HG02610 (cell line): ENCODE data around the gene JMJD1C.

Experiments
- ATAC-seq: cut with Tn5 transposase; IDR thresholded peaks from one replicate; pipeline ENCODE4 v1.9.1; 2021; ENCODE audit warnings: mild to moderate bottlenecking, moderate library complexity; ENCODE audit not compliant: unreplicated experiment

JMJD1C gene

DNA sequence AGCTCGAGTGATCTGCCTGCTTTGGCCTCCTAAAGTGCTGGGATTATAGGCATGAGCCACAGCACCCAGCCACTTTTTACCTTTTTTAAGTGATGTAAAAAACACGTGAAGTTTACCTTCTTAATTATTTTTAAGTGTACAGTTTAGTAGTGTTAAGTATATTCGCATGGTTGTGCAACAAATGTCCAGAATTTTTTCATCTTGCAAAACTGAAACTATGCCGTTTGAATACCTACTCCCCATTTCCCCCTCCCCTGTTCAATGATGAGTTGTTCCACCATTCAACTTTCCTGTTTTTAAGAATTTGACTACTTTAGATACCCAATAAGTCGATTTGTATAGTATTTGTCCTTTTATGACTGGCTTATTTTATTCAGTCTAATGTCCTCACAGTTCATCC lies 321.8 kb downstream of the JMJD1C start:
- no peak for ATAC-seq

DNA sequence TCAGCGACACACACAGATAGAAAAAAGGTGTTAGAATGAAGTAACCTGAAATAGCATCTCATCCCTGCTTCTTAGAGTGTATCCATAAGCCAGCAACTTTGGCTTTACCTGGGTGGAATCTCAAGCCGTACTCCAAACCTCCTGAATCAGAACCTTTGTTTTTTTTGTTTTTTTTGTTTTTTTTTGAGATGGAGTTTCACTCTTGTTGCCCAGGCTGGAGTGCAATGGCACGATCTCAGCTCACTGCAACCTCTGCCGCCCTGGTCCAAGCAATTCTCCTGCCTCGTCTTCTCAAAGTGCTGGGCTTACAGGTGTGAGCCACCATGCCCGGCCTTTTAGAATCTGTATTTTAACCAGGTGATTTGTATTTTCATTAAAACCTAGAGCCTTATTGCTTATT lies 323.6 kb downstream of the JMJD1C start:
- no peak for ATAC-seq

DNA sequence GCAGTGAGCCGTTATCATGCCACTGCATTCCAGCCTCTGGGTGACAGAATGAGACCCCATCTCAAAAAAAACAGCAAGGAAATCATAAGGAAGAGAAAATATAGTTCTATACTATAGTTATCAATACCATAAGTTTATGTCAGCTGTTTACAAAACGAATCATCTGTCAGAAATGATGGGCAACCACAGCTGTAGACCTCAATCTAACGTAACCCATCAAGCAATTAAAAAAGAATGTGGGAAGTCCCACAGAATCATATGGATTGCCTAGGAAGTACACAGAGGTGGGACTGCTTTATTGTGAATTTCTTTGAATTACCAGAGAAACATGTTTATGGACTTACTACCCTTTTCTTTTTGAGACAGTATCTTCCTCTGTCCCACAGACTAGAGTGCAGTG lies 325.7 kb downstream of the JMJD1C start:
- ATAC-seq = no peak

DNA sequence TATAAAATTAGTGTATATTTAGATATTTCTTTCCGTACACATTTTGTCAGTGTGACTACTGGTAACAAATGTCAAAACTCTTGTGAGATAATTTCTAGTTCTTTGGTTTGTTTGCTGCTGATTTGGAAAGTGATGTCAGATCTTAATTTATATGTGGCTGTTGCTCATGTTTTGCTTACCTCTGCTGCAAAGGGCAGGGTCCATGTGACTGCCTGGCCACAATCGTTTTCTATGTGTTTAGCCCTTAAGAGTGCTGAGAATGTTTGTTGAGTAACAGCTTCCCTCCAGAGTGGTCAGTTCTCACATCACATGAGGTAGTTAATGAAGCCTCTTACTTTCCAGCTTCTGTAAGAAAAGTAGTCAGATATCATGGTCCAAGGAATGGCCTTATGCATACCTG lies 328.5 kb downstream of the JMJD1C start:
- no peak for ATAC-seq

DNA sequence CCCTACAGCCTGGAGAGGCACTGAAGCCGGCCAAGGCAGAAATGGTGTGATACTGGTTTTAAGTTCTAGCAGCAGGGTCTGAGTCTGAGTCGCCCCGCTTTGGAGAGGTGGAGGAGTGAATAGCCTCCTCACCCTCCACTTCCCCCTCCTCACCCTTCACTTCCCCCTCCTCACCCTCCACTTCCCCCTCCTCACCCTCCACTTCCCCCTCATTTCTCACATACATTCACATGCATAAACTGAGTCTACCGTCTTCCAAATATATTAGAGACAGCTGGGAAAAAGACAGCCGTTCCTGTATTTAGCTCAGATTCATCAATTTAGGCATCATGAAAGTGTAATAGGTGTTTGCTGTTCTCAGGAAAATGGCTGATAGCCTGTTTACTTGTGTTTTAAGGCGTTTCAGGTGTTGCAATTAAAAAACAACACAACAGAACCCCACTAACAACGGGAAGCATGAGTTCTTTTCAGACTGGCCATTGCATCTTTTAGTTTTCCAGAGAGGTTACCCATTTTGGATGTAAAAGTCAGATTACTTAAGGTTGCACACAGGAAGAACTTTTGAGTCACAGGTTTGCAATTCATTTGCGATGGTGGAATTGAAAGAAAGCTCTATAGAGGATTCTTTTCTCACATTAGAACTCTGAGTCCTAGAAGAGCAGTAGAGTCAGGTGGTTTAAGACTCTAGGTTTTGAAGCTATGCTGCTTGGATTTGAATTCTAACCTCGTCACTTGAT lies 331.8 kb downstream of the JMJD1C start:
- no peak for ATAC-seq

DNA sequence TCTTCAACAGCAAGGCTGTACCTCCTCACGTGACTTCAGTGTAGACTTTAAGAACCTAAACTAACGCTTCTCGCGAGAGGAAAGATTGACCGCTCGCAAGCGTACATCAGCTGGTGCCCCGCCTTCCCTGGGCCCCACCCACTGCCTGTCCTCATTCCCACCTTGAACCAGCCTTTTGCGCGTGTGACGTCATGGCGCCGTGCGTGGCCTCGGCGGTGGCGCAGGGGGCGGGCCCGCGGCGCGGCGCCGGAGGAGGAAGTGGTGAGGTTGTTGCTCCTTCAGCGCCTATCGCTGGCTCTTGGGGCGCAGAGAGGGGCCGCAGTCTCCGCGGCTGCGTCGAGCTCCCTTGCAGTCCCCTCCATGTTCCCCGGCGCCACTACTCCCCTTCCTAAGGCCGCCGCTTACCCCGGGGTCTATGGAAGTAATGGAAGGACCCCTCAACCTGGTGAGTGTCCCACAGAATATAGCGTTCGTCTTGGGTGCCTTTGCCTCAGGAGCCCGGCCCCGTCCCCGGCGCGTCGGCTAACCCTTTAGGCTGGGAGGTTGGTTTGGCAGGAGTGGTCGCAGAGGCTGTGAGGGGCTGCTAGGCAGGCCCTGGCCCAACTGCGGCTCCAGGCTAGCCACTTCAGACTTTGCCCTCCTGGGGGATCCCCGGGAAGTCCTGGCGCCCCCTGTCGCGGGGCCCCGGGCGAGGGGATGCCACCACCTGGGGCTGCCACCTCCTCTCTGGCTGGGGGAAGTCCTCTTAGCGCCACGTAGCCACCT lies 332.5 kb downstream of the JMJD1C start, which contains the start of gene NRBF2:
TSS of gene NRBF2 (plus strand) at position 273 of the 765 bp plus-strand sequence. CDS start at position 416, 143 bp downstream.
- ATAC-seq = peak; percentile 97

DNA sequence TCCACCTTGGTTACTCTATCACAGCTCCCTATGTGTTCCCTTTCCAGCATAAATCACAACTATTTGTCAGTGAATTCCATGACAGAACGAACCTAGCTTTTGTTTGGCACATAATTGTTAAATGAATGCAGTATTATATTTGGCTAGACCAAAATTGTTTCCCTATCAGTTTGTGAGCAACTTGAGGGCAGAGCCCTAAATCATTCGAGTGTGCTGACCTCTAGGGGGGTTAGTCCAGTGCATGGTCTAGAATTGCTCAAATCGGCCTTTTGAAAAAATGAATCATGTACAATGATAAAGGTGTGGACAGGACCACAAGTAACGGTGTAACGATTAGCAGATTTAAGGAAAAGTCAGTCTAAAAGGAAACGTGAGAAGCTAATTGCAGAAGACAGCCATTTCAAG lies 333.1 kb downstream of the JMJD1C start:
- no peak for ATAC-seq

DNA sequence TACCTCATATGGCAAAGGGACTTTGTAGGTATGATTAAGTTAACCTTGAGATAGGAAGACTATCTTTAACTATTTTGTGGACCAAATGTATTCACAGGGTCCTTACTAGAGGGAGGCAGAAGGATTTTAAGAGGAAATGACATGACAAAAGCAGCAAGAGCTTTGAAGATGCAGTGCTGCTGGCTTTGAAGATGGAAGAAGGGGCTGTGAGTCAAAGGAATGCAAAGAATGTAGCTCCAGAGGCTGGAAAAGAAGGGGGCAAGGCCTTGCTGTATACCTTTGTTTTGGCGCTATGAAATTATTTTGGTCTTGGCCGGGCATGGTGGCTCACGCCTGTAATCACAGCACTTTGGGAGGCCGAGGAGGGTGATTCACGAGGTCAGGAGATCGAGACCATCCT lies 335.9 kb downstream of the JMJD1C start:
- no peak for ATAC-seq

DNA sequence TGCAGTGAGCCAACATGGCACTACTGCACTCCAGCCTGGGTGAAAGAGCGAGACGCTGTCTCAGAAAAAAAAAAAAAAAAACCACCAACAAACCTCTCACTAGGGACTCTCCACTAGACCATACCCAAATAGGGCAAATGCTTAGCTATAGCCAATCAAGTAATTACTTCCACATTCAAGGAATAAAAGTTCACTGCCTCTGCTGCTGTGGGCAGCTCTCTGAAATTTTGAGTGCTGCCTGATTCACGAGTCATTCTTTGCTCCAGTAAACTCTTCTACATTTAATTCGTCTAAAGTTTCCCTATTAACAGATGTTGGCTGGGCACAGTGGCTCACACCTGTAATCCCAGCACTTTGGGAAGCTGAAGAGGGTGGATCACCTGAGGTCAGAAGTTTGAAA lies 337.3 kb downstream of the JMJD1C start:
- ATAC-seq = no peak

DNA sequence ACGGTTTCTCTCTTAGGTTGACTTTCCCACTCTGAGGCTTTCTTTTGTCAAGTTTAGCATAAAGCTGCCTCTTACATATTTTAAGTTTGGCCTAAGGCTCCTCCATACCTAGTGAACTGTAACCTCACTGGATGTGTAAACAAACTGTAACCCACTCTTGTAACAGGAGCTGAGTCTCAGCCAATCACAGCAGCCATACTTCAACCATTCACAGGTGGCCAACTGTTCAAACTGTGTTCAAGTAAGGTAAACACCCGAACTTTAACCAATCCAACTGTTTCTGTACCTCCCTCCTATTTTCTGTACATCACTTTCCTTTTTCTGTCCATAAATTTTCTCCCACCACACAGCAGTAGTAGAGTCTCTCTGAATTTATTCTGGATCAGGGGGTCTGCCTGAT lies 340.3 kb downstream of the JMJD1C start:
- ATAC-seq = no peak

DNA sequence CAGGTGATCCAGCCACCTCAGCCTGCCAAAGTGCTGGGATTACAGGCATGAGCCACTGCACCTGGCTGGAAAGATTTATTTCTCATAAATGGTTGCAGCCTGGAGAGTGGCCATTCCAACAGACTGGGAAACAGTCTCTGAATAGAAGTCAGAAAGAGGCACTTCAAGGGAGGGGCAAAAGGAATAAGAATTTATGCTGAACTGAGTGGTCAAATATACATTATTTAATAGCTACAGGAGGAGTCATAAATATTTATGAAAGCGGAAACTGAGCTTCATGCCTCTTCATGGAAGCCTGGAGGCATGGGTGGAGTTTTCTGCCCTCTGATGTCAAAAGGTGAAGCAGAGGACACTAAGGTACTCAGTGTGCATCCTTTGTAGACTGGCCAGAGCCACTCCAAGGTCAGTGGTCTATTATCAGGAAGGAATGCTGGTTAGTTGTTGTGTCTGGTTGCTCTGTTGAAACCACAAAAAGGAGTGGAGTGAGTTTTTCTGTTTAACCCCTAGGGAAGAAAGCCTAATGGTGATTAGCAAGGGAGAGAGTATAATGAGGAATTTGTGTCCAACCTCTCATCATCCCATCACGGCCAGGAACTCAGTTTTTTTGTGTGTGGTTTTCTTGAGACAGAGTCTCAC lies 341.9 kb downstream of the JMJD1C start:
- no peak for ATAC-seq

DNA sequence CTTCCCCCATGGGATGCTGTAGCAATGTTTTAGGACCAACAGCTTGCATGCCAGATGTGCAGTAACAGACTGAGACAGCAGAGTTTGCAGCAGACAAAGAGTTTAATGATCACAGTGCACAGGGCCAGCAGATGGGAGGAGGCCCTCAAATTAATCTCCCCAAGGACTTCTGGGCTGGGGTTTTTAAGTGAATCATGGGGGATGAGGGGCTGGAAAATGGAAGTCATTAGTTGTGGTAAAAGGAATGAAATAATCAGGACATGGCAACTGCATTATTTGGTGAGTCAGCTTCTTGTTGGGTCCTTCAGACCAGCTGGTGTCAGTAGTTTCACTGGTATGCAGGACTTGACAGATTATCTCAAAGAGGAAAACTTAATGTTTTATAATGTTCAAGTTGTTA lies 345.2 kb downstream of the JMJD1C start:
- ATAC-seq = no peak

DNA sequence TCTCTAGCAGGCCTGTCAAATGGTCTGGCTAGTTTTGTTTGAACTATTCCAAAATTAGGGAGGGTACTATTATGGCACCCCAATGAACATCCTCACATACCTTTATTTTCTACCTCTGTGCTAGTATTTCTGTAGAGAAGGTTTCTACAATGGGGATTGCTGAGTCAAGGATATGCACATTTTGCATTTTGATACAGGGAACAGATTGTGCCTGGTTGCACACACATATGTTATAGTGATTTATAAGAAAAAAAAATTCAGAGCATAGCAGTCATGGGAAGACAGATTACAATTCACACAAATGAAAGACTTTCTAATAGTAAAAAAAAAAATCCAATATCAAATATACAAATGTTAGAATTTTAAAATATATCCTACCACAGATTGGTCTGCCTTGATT lies 346.7 kb downstream of the JMJD1C start:
- ATAC-seq = no peak
